NCI-H1417 treated with DMSO at 0.1 percent for 48 hours (cell line): ENCODE results near the gene TMPRSS4.

Experiments used
- DNase-seq: peaks from one replicate; lab custom pipeline; 2025; lab: John Stamatoyannopoulos, UW

The TMPRSS4 gene

GRCh38 chr11:118153976-118154375 lies 77.1 kb downstream of the TMPRSS4 start:
- DNase-seq = no peak

GRCh38 chr11:118154641-118155040 lies 77.8 kb downstream of the TMPRSS4 start:
- no peak for DNase-seq

GRCh38 chr11:118155776-118156530 lies 79.1 kb downstream of the TMPRSS4 start:
- no peak for DNase-seq

DNA sequence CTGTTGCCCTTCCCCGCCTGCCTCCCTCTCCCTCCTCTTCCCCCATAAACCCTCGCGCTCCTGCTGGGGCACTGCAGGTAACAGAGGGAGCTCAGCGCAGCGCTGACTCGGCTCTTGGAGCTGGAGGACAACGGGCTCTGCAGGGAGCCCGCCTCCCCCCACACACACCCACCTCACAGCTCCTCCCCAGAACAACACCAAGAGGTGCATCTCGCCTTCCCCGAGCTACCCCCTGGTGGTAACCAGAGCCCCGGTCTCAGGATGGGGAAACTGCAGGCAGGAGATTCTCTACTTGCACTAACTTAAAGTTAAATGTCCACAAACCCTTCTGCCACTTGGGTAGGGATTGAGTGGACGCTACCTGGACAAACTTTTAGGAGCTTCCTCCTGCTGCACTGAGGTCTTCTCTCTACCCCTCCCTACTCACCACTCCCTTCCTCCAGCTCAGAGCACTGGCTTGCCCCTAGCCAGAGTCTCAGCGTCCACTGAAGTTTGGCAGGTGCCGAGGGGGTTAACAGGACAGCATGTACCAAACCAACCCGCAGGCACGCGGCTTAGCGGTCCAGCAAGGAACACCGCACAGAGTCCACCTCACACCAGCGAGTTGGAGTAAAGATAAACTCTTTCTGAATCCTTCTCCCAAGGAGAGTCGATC lies 79.8 kb downstream of the TMPRSS4 start:
- no peak for DNase-seq

DNA sequence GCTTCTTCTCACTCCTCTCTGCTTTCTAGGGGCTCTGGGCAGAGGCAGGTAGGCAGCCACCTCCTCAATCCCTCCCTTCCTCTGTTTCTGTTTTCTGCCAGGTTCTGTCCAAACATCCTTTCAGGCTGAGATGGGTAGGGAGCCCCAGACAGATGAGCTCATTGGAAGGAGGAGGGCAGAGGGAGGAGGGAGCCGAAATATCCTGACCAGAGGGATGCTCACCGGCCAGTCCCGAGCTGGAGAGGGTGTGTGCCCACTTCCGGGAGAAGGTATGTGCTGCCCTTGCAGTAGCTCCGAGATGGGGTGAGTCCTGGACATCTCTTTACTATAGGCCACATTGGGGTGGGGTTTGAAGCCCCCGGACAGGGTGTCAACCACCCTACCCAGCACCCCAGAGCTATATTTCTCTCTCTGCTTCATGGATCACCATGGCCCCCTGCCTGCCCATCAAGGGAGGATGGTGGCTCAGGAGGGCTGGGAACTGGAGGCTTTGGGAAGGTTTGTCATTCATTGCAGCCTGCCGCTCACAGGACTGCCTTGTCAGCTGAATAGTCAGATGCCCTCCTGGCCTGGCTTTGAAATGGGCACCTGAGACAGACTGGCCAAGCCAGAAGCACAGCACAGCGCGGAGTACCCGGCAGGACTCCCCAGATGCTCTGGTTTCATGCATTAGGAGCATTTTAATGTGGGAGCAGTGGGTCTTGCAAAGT lies 80.5 kb downstream of the TMPRSS4 start:
- DNase-seq = no peak

GRCh38 chr11:118161786-118162185 lies 84.9 kb downstream of the TMPRSS4 start:
- DNase-seq = no peak

- DNase-seq = no peak
These were observed 86.0 kb downstream of the TMPRSS4 start for GRCh38 chr11:118162846-118163245.

GRCh38 chr11:118163494-118163893 lies 86.6 kb downstream of the TMPRSS4 start:
- no peak for DNase-seq

GRCh38 chr11:118164885-118165284 lies 88.0 kb downstream of the TMPRSS4 start:
- no peak for DNase-seq

DNA sequence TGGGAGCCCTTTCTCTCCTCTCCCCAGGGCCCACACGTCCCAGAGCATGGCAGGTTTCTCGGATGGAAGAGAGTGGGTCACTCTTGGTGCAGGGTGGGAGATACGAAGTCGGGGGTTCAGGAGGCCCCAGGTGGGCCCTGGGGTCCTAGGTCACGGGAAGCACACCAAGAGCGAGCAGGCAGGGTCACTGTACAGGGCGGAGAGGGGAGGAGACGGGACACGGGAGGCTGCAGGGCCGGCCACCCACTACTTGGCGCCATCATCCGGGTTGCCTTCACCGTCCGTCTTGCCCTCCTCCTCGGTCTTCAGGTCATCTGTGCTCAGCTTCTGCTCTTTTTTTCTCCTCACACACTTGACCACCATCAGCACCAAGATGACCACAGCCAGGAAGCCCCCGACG lies 89.8 kb downstream of the TMPRSS4 start:
- no peak for DNase-seq

DNA sequence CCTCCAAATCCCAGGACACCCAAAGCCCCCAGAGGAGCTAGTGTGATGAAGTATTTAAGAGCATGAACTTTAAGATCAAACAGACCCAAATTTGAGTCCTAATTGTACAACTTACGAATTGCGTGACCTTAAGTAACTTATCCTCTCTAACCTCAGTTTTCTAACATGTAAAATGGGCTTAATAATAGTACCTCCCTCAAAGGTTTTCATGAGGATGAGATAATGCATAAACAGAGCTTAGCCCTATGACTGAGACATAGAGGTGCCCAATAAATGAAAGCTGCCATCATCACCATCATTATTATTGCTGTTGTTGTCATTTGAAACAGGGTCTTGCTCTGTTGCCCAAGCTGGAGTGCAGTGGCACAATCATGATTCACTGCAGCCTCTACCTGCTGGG lies 90.4 kb downstream of the TMPRSS4 start:
- DNase-seq = no peak

- DNase-seq = no peak
These were observed 91.0 kb downstream of the TMPRSS4 start for GRCh38 chr11:118167906-118168305.

- DNase-seq = no peak
These were observed 91.4 kb downstream of the TMPRSS4 start for GRCh38 chr11:118168316-118168715.

DNA sequence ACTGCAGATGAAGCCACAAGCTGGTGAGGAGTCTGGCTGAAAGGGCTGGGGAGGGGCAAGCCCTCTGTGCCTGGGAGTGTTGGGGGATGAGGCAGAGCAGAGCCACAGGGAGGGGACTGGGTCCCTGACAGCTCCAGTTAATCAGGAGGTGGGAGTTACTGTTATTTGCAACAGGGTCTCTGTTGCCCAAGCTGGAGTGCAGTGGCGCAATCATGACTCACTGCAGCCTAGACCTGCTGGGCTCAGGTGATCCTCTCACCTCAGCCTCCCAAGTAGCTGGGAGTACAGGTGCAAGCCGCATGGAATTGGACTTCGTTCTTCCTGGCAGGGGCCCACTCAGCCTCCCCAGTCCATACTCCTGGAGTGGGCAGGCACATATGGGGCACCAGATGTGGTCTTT lies 91.9 kb downstream of the TMPRSS4 start:
- DNase-seq = no peak

- DNase-seq = no peak
These were observed 92.6 kb downstream of the TMPRSS4 start for GRCh38 chr11:118169300-118170140.

GRCh38 chr11:118170231-118170630 lies 93.4 kb downstream of the TMPRSS4 start:
- no peak for DNase-seq

DNA sequence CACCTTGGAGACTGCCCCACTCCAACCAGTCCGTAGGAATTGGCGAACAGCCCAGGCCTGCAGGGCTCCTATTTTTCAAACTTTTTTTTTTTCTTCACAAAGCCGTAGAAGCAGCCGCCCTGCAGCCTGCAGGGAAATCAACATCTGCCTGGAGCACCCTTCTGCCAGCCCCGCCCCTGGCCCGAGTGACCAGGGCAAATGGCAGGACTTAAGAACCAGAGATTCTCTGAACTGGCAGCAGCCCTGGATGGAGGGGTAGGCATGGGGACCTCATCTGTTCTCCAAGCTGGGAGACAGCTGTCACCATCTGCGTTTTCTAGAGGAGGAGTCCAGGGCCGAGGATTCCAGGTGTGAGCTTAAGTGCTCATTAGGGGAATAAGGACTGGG lies 94.0 kb downstream of the TMPRSS4 start:
- DNase-seq = peak; percentile 37
